ENCODE results near the gene CRBN.
A peak's percentile ranks its signal among the peaks of the same experiment; 100 is the strongest.

Gene CRBN

GRCh38 chr3:3170998-3171397 lies 8.5 kb downstream of the CRBN start:
- DNase-seq (ENCODE audit: low spot score): no peak

DNA sequence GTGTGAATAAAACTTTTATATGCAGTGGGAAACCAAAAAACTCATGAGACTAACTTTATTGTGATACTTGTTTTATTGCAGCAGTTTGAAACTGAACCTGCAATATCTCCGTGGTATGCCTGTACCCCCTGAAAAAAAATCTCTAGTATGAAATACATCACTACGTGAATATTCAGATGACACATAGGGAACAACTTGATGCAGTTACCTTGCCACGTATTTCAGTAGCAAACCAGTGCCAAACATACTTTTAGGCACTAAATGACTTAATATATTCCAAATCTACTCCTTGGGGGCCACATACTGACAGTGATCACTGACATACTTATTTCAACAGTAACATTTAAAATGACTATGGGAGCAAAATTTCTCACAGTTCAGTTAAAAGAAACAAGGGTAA lies 13.8 kb downstream of the CRBN start:
- DNase-seq (ENCODE audit: low spot score): no peak

DNA sequence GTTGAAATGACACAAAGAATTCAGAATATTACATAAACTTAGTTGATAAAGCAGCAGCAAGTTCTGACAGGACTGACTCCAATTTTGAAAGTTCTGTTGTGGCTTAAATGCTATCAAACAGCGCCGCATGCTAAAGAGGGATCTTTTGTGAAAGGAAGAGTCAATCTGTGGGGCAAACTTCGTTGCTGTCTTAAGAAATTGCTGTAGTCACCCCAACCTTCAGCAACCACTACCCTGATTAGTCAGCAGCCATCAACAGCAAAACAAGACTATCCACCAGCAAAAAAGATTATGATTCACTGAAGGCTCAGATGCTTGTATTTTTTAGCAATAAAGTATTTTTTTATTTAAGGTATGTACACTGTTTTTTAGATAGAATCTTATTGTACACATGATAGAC lies 14.2 kb downstream of the CRBN start:
- DNase-seq (ENCODE audit: low spot score): no peak

- DNase-seq (ENCODE audit: low spot score): no peak
Measured at GRCh38 chr3:3160826-3161225, 18.7 kb downstream of the CRBN start.

DNA sequence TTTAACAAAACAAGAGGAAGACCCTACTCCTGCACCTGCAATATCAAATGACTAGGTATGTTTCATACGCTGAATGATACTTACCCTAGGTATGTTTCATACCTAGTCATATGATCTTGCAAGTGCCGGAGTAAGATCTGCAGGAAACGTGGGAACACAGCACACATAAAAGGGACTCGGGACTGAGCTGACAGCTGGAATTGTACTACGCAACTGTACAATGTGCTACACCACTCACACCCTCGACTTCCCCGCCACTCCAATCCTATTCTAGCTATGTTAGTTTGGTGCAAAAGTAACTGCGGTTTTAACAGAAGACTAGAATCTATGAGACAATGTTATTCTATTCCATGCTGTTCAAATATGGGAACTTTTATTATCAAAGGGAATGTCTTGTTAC lies 22.0 kb downstream of the CRBN start:
- DNase-seq (ENCODE audit: low spot score): no peak

- no peak for DNase-seq (ENCODE audit: low spot score)
Measured at GRCh38 chr3:3154879-3155610, 24.4 kb downstream of the CRBN start.

GRCh38 chr3:3151513-3151912 lies 28.0 kb downstream of the CRBN start:
- DNase-seq (ENCODE audit: low spot score): no peak

- DNase-seq (ENCODE audit: low spot score): no peak
Measured at GRCh38 chr3:3149560-3149959, 29.9 kb downstream of the CRBN start.

- no peak for DNase-seq (ENCODE audit: low spot score)
Measured at GRCh38 chr3:3145831-3146230, 33.7 kb downstream of the CRBN start.

- DNase-seq (ENCODE audit: low spot score): no peak
Measured at GRCh38 chr3:3141939-3142338, 37.6 kb downstream of the CRBN start.

DNA sequence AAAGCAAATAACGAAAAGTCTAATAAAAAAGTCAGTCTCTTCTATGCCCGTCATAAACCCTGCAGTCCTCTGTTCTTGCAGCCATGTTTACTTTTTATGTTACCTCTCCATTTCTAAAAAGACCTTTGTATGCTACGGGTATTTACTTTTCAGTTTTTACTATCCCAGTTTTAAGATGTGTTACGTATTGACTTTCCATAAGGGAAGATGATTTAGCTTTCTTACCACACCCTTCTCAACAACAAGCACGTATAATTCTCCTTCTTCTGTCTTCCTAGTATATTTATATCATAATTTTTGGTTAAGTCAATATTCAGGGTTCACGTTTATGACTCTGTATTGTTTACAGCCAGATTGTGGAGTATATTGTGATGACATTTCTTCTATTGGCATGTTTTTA lies 42.0 kb downstream of the CRBN start:
- DNase-seq (ENCODE audit: low spot score): no peak

DNA sequence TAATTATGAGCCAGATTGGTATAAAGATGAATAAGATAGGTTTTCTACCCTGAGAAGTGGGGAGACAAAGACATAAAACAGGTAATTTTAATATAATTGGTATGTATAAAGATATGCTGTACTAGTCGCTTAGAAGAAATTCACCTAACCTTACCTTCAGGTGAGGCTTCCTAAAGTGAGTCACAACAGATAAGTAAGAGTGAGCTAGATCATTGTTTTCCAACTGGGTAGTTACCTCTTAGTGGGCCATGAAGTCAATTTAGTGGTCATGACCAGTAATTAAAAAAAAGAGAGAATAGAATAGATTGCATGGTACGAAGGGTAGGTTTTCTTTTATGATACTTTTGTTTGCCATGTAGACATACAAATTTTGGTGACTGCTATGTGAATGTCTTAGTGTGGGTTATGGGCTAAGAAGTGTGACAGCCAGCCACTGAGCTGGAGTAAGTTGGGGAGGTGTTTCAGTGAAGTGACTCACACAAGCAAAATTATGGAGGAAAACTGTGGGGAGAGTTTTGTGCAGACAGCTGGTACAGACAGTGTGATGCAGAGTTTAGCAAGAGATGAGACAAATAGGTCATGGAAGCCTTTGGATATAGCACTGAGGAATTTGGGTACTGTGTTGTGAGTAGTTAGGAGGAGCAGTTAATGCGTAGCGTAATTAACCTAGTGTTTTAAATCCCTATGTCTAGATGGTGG lies 44.6 kb downstream of the CRBN start:
- DNase-seq (ENCODE audit: low spot score): no peak

DNA sequence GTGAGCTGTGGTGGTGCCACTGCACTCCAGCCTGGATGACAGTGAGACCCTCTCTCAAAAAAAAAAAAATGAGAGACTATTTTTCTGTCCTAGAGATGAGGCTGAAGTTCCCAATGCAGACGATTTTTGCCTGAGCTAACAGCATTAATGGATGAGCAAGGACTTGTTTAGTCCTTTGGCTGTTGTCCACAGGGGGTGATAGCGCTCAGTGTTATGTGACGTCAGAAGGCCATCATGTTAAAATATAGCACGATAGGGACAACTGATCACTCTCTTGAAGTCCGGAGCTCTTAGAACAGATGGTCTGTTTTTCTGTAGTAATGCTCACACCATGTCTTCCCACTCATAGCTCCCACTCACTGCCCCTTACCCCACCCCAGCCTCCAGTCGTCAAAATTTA lies 46.0 kb downstream of the CRBN start:
- no peak for DNase-seq (ENCODE audit: low spot score)

GRCh38 chr3:3129579-3129978 lies 49.9 kb downstream of the CRBN start:
- no peak for DNase-seq (ENCODE audit: low spot score)

GRCh38 chr3:3127432-3128010 lies 52.0 kb downstream of the CRBN start:
- DNase-seq (ENCODE audit: low spot score): no peak

- peak; percentile 95 for DNase-seq (ENCODE audit: low spot score)
Measured at GRCh38 chr3:3126477-3127431, 52.7 kb downstream of the CRBN start, which contains the start of gene TRNT1. TSS of gene TRNT1 (plus strand) at chr3:3126940. CDS start at chr3:3129041, 2,101 bp downstream.

DNA sequence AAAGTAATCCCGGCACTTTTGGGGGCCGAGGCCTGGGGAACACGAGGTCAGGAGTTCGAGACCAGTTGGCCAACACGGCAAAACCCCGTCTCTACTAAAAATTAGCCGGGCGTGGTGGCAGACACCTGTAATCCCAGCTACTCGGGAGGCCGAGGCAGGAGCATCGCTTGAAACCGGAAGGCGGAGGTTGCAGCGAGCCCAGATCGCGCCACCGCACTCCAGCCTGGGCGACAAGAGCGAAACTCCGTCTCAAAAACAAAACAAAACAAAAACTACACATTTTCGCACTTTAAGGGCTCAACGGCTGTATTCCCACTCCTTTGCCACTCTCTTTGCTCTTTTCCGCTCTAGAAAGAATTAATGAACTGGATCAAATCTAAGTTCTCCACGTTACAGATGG lies 53.5 kb downstream of the CRBN start:
- no peak for DNase-seq (ENCODE audit: low spot score)

- no peak for DNase-seq (ENCODE audit: low spot score)
Measured at GRCh38 chr3:3119393-3119851, 60.1 kb downstream of the CRBN start.

DNA sequence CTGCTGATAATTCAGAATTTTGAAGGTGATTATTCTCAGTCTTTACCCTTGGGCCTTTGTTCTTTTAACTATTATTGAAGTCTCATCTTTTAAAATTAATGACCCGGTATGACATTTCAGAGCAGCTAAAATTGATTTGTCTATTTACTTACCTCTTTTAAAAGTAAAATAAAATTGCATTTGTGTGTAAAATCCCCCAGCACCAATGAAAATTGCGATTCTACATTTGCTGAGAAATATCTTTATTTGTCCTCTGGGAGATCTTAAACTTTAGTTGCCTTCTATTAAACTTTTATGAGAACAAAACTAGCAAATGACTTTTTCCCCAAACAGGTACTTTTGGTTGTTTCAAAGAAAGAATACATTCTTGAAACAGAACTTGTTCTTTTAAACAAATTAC lies 61.8 kb downstream of the CRBN start:
- DNase-seq (ENCODE audit: low spot score): no peak

DNA sequence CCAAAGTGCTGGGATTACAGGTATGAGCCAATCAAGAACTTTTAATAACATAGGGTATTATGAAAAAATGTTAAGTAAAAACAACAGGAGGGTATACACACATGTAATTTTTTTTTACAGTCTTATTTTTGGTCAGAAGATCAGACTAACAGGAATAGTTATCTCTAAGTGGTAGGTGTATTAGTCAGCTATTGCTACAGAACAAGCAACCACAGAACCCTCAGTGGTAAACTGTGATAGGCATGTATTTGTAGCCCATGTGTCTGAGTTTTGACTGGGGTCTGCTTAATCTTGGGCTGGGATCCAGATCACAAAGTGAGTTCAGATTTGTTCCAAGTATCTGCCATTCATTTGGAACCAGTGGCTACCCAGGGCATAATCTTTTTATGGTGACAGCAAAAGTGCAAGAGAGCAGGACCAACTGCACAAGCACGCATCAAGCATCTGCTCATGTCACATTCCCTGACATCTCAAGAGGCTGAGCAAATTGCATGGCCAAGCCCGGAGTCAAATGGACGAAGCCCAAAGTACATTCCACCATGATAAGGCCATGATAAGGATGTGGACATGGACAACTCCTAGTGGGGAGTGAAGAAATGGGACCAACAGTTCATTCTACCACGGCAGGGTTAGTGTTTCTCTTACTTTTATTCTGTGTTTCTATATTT lies 66.3 kb downstream of the CRBN start:
- no peak for DNase-seq (ENCODE audit: low spot score)

DNA sequence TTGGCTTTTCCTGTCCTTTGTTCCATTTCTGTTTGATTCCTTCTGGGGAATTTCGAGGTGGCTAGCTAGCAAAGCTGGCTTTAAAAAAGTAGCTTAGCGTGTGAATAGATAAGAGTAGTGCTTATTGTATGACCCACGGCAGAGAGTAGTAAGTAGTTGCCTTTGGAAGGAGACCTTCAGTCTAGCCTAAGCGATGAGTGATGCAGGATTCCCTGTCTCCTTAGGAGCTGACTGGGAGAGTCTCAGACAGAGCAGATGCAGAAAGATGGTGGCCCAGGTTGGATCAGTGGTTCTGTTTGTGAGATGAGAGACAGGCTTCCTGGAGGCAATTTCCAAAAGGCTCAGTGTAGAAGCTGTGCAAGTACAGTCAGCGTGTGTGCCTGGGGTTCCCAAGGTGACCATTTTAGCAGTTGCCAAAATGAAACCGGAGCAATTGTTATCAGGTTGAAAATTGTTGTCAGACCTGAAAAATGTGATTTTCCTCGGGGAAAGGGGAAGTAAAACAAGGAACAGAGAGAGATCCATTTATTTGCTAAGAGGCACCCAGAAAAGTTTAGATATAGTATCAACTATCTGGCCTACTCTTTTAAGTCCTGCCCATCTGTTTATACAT lies 68.6 kb downstream of the CRBN start:
- no peak for DNase-seq (ENCODE audit: low spot score)

All from ecto neural progenitor cell (in vitro differentiated cells).